Keratinocyte (primary cell): ENCODE results near the gene GADD45B. TPM values are rescaled to one million over a fixed set of nuclear protein-coding genes. Genes with fewer than 3 reads are reported as not detected.

Source experiments
- DNase-seq: peaks from one replicate; pipeline ENCODE4 v3.0.0-alpha.2; 2011; ENCODE audit warnings: low read depth, missing footprints, low spot score
- FAIRE-seq: peaks from 2 replicates; lab custom pipeline; 2011; peaks lifted over from hg19 to GRCh38; lab: Jason Lieb, UNC
- H2AFZ ChIP-seq: 2 replicates; pipeline ENCODE4 v1.6.0; 2012; ENCODE audit warnings: low read length, control low read depth, inconsistent platforms; ENCODE audit not compliant: control insufficient read depth
- H3K27ac ChIP-seq: 2 replicates; pipeline ENCODE4 v1.5.1; 2011; ENCODE audit warnings: low read length; ENCODE audit not compliant: control insufficient read depth, insufficient read depth
- H3K27me3 ChIP-seq: 3 replicates; pipeline ENCODE4 v1.6.0; 2011; ENCODE audit warnings: low read length; ENCODE audit not compliant: control insufficient read depth, insufficient read depth; ENCODE audit errors: extremely low read depth
- H3K36me3 ChIP-seq, 2 experiments: 2 replicates in 1 of 2; 3 replicates in 1 of 2; pipeline ENCODE4 v1.5.1; 2011; ENCODE audit warnings: low read length in 2 of 2, mild to moderate bottlenecking in 1 of 2; ENCODE audit not compliant: control insufficient read depth in 2 of 2, insufficient read depth in 2 of 2; ENCODE audit errors: extremely low read depth in 1 of 2
- H3K4me1 ChIP-seq: 3 replicates; pipeline ENCODE4 v1.5.1; 2011; ENCODE audit warnings: low read length; ENCODE audit not compliant: control insufficient read depth, insufficient read depth; ENCODE audit errors: extremely low read depth
- H3K4me2 ChIP-seq: 3 replicates; pipeline ENCODE4 v1.6.0; 2011; ENCODE audit warnings: low read depth, low read length; ENCODE audit not compliant: control insufficient read depth, insufficient read depth; ENCODE audit errors: extremely low read depth
- H3K4me3 ChIP-seq, 3 experiments: fragments of 200-600 bp in 1 of 3; sonication (generic) in 1 of 3; 2 replicates in 2 of 3; 3 replicates in 1 of 3; pipeline ENCODE4 v1.5.1; 2011 to 2016; ENCODE audit warnings: low read length in 3 of 3, mild to moderate bottlenecking in 3 of 3, control low read depth in 2 of 3, inconsistent platforms in 1 of 3, low read depth in 1 of 3, mixed read lengths in 1 of 3, mixed run types in 1 of 3, moderate library complexity in 1 of 3; ENCODE audit not compliant: control insufficient read depth in 2 of 3, insufficient read depth in 2 of 3; ENCODE audit errors: extremely low read depth in 1 of 3
- H3K79me2 ChIP-seq: 2 replicates; pipeline ENCODE4 v1.6.0; 2012; ENCODE audit warnings: low read length; ENCODE audit not compliant: control insufficient read depth, insufficient read depth
- H3K9ac ChIP-seq: 3 replicates; pipeline ENCODE4 v1.6.0; 2011; ENCODE audit warnings: low read length; ENCODE audit not compliant: control insufficient read depth, insufficient read depth; ENCODE audit errors: extremely low read depth
- H3K9me1 ChIP-seq: 3 replicates; pipeline ENCODE4 v1.6.0; 2011; ENCODE audit warnings: low read length; ENCODE audit not compliant: control insufficient read depth, insufficient read depth; ENCODE audit errors: extremely low read depth
- H3K9me3 ChIP-seq: 2 replicates; pipeline ENCODE4 v1.5.1; 2012; ENCODE audit warnings: low read depth, low read length; ENCODE audit not compliant: control insufficient read depth
- H4K20me1 ChIP-seq: 3 replicates; pipeline ENCODE4 v1.6.0; 2011; ENCODE audit warnings: low read length; ENCODE audit not compliant: control insufficient read depth, insufficient read depth; ENCODE audit errors: extremely low read depth
- EZH2 ChIP-seq: IDR thresholded peaks from one replicate; pipeline ENCODE4 v1.6.1; 2012; ENCODE audit warnings: inconsistent platforms, mild to moderate bottlenecking, low read length, moderate library complexity
- dilution Hi-C: fragments of 300-500 bp; cut with MboI; formaldehyde crosslinking; loops from one replicate; pipeline ENCODE4 v1.7.0; 2020; ENCODE audit warnings: low sequenced_read_pairs; ENCODE audit not compliant: extremely low pct_ligation_motif_present
- polyA plus RNA-seq, 5 experiments: library from polyadenylated mRNA; depleted of rRNA in 3 of 5; stranded (reverse) in 3 of 5; stranded (forward) in 1 of 5; unstranded in 1 of 5; fragments of >200 nt; gene quantifications; 1 replicate in 1 of 5; 2 replicates in 3 of 5; 3 replicates in 1 of 5; pipeline versions ENCODE4 v1.2.1 to v1.2.3, GENCODE V29; 2011 to 2012; ENCODE audit warnings: missing spikeins in 2 of 5, low read depth in 1 of 5, low replicate concordance in 1 of 5
- TF ChIP-seq, protein P1 (sequence below), 3 experiments: IDR thresholded peaks in 1 of 3; conservative IDR thresholded peaks in 1 of 3; optimal IDR thresholded peaks in 1 of 3; 2 replicates in 2 of 3; 3 replicates in 1 of 3; pipeline versions ENCODE3 to v1.5.1; 2011; ENCODE audit warnings: low read length in 3 of 3, mild to moderate bottlenecking in 3 of 3, moderate library complexity in 2 of 3, control low read depth in 1 of 3, inconsistent platforms in 1 of 3; ENCODE audit not compliant: insufficient read depth in 2 of 3; ENCODE audit errors: extremely low read depth in 1 of 3

The GADD45B gene
- polyA plus RNA-seq, 1 donor (not counting 4 experiments of a cell fraction or from before 2014, with no cell fraction given): 20.6 TPM

DNA sequence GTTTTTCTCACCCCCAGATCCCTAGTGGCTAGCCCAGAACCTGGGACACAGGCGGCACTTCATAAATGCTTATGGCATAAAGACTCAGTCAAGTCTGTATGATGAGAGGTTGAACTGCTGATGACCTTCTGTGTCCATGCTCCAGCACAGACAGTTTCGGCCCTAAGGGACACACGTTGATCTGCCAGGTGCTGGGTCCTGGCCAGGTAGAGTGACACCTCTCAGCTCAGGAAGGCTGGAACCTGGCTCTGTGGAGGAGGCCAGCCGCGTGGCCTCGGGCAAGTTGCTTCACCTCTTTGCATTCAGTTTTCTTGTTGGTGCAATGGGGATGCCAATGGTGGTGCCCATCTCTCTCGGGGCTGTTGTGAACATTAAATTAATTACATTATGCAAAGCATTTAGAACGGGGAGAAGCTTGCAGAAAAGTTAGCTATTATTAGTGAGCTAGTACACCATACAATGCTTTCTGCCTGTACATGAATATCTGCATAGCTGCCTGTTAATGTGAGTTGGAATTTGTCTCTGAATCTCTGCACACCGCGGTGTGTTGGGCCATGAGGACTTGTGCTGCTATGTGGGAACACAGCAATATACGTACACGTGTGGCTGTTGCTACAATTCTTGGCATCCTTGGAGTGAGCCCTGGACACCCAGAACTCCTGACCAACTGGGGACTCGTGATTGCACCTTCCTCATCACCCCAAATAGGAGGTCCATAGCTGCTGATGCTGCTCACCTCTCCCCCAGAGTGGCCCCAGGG is 8.4 kb downstream of the GADD45B start:
- Histone ChIP-seq H3K27me3 (peaks cover 9% of the 10 kb centered on the region), H3K4me3 (no peak overlapping the region), H3K79me2 (no peaks in the 10 kb centered on the region), H3K9me1 (no peaks in the 10 kb centered on the region), H3K4me2 (no peak overlapping the region), H3K9ac (no peak overlapping the region), H3K36me3 (no peaks in the 10 kb centered on the region), H4K20me1 (no peaks in the 10 kb centered on the region), H2AFZ (no peak overlapping the region), H3K27ac (no peak overlapping the region), H3K4me1 (no peaks in the 10 kb centered on the region), H3K9me3 (peaks cover 8% of the 10 kb centered on the region)
- TF ChIP-seq EZH2: no peak
- TF ChIP-seq, protein P1, sequence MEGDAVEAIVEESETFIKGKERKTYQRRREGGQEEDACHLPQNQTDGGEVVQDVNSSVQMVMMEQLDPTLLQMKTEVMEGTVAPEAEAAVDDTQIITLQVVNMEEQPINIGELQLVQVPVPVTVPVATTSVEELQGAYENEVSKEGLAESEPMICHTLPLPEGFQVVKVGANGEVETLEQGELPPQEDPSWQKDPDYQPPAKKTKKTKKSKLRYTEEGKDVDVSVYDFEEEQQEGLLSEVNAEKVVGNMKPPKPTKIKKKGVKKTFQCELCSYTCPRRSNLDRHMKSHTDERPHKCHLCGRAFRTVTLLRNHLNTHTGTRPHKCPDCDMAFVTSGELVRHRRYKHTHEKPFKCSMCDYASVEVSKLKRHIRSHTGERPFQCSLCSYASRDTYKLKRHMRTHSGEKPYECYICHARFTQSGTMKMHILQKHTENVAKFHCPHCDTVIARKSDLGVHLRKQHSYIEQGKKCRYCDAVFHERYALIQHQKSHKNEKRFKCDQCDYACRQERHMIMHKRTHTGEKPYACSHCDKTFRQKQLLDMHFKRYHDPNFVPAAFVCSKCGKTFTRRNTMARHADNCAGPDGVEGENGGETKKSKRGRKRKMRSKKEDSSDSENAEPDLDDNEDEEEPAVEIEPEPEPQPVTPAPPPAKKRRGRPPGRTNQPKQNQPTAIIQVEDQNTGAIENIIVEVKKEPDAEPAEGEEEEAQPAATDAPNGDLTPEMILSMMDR (optimal IDR thresholded peaks at IDR 0.05 in 1 of 3, IDR thresholded peaks at IDR 0.05 in 1 of 3, conservative IDR thresholded peaks at IDR 0.05 in 1 of 3; ENCODE audit: extremely low read depth in 1 of 3, insufficient read depth in 2 of 3, low read length in 3 of 3): no peak
- dilution Hi-C loops: no loop called here
- no peak for FAIRE-seq
- no peak for DNase-seq

DNA sequence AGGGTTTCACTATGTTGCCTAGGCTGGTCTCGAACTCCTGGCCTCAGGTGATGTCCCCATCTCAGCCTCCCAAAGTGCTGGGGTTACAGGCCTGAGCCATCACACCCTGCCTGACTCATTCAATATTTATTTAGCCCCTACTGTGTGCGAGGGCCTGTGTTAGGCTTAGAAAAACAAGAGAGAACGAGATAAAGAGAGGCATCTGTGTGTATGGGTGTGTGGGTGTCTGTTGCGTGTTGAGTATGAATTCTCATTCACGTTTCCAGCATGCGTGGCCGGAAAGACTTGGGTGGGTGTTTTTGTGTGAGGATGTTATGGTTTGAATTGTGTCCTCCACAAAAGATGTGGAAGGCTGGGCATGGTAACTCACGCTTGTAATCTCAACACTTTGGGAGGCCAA is 9.5 kb downstream of the GADD45B start:
- DNase-seq: no peak
- no peaks in the 10 kb centered on the region for H3K79me2 ChIP-seq
- no peak for FAIRE-seq
- H3K4me3 ChIP-seq: no peak overlapping the region
- no peaks in the 10 kb centered on the region for H3K36me3 ChIP-seq
- H3K27ac ChIP-seq: no peak overlapping the region
- dilution Hi-C loops: no loop called here
- H3K4me2 ChIP-seq: no peak overlapping the region
- H4K20me1 ChIP-seq: no peaks in the 10 kb centered on the region
- no peak for TF ChIP-seq EZH2
- TF ChIP-seq, protein P1 (optimal IDR thresholded peaks at IDR 0.05 in 1 of 3, IDR thresholded peaks at IDR 0.05 in 1 of 3, conservative IDR thresholded peaks at IDR 0.05 in 1 of 3; ENCODE audit: extremely low read depth in 1 of 3, insufficient read depth in 2 of 3, low read length in 3 of 3): no peak
- H3K4me1 ChIP-seq: peaks cover 3% of the 10 kb centered on the region
- H3K9me3 ChIP-seq: peaks cover 8% of the 10 kb centered on the region
- H2AFZ ChIP-seq: no peak overlapping the region
- H3K9ac ChIP-seq: no peak overlapping the region
- peaks cover 16% of the 10 kb centered on the region for H3K27me3 ChIP-seq
- H3K9me1 ChIP-seq: no peaks in the 10 kb centered on the region
